Activated effector memory CD4-positive, alpha-beta T cell treated with anti-CD3 and anti-CD28 coated beads, Interleukin-2, amount 50 U/mL, for 16 hours (primary cell): ENCODE results near the gene SKIC8.
A peak's percentile ranks its signal among the peaks of the same experiment; 100 is the strongest.

Experiments used
- DNase-seq: peaks from one replicate; pipeline ENCODE4 v3.0.0-alpha.2; 2020

Gene SKIC8

DNA sequence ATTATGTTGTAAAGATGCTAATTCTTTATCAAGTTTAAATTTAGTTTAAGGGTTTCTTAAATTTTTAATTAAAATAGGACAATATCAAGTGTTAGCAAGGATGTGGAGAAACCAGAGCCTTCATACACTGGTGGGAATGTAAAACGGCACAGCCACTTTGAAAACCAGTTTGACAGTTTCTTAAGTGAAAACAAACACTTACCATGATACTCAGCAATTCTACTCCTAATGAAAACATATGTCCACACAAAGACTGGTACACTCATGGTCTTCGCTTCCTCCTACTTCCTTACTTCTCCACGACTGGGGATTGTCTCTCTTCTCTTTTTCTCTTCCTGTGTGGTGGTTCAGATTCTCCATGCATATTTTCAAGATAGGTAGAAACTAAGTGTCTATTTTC is 9.2 kb downstream of the SKIC8 start:
- no peak for DNase-seq

DNA sequence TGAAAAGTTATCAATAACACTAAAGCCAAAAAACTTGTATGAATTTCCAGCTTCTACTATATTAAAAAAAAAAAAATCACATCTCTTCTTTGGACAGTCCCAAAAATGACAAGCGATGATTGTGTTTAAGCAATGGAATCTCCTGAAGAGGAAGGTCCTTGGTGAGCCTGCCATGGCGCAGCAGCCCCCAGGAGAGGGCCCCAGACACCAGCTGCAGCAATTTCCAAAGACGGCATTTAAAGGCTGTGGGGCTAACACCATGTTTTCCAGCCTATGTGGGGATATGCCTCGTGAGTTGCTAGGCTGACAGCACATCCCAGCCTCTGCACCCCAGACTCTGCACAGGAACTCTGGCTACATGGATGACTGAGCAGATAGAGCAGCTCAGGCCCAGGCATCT is 14.7 kb downstream of the SKIC8 start:
- DNase-seq: no peak

DNA sequence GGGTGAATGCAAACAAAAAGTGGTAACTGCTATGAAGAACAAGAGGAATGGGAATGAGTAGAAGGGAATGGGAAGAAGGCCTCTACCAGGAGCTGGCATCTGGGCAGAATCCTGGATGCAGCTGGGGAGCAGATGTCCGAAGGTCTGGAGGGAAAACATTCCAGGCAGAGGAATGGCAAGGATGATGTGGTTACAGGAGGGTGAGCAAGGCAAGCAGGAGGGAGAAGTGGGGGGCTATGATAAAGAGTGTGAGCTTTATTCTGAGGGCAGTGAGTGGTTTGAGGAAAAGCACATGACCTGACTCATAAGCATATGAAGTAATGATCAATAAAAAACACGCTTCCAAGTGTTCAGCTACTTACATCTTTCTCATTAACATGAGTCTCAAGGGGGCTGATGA is 17.1 kb downstream of the SKIC8 start:
- no peak for DNase-seq

DNA sequence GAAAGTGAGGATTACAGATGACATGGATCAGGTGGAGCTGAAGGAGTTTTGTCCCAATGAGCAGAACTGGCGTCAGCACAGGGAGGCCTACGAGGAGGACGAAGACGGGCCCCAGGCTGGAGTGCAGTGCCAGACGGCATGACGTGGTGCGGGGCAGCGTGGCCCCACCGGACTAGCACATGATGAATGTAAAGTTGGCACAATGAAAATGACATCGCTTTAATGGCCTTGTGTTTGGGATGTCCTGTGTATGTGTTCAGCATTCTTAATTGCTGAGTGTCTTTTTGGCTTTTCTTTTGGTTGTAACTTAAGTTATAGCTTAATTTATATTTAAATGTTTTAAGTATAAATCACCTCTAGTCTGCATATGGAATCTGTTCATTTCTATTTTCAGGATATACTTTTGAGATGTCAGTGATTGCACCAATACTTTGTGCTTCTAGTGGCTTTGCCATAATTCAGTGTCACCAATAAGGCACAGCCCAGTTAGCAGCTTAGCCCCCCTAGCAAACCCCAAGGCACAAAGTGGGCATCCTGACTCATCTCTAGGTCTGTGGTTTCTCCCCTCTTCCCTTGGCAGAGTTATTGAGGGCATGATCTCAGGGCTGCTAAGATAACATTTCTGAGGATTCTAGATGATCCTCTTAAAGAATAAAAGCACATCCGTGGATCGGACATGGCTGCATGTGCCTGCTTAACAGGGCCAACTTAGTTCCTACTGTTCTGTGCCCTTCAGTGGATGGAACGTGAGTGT is 18.9 kb downstream of the SKIC8 start:
- no peak for DNase-seq

DNA sequence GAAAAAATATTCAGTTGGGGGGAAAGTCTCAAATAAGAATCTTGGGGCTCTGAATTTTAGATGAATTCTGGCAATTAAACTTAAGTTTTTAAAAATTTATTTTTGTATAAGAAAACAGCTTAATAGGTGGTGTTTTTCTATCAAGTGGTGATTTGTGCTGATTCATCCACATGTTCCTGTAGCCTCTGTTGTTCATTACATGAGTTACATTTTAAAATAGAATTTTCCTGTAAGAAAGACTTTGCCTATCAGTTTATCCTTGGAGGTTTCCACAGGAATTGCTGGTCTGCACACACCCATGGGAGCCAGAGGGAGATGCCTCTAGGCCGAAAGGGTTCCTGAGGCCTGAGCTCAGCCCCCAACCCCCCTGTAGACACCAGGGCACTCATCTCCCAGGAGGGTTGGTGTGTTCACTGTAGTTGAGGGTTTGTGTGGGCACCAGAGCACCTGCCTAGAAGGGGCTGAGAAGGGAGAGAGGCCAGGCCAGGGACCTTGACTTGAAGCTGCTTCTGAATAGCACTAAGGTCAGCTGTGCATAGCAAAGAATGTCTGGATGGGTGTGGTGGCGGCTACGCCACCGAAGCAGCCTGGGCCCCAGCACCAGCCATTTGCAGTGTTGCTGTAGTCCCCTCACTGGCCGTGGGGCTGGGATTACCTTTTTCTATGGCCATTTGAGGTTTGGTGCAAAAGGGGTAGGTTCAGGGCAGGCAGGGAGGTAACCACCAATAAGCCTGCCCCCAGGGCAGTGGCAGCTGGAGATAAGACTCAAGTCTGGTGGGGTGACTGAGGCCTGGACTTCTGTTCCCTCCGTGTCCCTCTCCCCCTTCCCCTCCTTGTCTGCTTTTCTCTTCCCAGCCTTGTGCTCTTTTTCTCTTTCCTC is 23.1 kb downstream of the SKIC8 start:
- no peak for DNase-seq

DNA sequence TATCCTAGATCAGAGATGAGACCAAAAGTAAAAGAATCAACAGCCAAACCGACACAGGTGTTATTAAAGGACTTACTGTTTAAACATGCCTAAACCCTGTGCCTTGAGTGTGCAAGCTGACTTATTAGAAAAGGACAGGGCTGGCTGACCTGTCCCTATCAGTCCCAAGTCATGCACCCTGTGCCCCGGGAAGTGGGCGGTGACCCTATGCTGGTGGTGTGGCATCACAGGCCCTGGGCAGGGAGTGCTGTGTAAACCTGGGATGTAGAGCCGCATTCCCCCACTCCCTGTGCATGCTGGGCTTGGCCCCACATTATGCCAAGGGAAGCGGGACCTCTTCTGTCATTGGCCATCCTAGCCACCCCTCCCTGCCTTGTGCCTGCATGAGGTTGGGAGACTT is 24.4 kb downstream of the SKIC8 start:
- no peak for DNase-seq

DNA sequence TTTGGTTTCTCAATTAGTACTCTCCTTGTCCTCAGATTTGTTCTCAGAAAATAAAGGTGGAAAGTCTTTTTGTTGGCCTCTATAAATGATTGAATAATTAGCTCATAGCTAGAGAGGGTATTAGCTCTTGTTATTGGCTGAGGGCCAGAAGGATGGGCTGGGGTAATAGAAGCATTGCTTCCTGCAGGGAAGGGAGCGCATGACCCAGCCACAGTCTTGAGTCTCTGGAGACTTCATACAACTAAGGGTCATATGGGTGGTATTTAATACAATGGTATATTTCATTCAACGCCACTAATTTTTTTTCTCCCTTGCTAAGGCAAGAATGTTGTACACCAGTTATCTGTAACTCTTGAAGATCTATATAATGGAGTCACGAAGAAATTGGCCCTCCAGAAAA is 26.6 kb downstream of the SKIC8 start:
- DNase-seq: no peak

DNA sequence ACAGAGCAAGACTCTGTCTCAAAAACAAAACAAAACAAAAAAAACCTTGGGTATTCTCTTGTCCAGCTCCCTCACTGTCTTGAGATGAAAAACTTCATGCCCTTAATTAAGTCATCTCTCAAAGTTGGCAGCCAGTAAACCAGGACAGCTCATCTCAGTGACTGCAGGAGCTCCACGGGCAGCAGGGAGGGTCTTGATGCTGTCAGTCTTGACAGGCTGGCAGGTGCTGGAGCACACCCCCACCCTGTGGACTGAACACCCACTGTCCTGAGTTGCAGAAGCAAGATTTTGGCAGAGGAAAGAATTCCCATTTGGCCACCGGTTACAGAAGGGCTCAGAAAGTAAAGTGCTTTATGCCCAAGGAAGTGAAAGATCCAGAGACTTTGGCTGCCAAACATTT is 27.1 kb downstream of the SKIC8 start:
- DNase-seq: no peak

DNA sequence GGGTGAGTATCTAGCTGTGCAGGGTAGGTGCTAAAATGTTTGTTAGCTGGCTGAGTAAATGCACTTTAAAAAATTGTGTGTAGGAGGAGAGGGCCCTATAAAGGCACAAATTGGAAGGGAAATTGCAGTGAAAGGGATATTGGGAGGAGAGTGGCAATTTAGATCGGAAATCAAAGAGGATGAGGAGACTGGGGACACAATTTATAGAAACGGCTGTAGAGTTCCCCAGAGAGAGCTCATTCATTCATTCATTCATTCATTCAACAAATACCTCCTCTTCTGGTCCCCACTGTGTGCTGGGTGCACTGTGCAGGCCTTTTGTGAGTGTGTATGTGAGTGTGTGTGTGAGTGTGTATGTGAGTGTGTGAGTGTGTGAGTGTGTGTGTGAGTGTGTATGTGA is 32.6 kb downstream of the SKIC8 start:
- no peak for DNase-seq

DNA sequence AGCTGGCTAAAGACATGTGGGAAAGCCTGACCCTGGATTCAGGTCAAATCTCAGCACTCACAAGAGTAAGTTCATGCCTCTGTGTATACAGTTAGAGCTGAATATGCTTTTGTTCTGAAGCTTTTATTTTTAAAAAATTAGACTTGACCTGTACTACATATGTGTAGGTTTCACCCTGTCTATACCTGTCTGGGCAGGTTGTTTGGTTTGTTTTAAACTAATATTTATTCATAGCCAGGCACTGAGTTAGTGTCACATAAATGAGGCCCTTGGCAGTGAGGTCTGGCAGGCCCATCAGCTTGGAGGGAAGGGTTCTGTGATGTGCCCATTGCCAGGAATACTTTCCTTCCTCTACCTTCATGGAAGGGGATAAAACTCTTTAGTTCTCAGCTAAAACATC is 33.2 kb downstream of the SKIC8 start:
- DNase-seq: no peak

DNA sequence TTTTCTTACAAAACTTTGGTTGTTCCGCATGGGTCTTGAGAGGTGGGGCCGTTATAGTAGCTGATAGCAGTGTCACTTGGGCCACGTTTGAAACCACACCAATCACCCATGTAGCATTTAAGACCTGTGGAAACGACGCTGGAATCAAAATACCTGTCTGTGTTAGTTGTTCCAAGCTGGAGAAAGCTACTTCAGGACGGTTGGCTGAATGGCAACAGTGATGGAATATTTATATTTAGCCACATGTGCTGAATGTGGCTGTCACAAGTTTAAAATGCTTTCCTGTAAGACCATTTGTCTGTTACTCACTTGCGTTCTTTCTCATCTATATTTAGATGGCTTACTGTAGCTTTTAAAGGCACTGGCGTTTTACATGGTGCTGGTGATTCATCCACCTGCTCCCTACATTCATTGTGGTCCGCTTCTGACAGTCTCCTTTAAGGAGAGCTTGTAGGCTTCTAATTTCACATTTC is 33.6 kb downstream of the SKIC8 start:
- no peak for DNase-seq

DNA sequence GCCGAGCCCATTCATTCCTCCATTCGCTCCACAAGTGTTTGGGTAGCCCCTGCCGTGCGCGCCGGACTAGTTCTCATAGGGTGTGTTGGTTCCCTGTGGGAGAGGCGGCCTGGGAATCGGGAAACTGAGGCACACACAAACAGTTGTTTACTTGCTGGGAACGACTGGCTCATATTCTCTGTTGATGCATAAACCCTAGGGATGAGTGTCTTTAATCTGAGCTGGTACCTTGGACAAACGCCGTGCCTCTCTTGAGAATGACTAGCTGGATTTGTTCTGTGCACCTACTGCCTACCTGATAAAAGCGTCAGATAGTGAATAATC is 34.3 kb downstream of the SKIC8 start:
- DNase-seq: no peak

DNA sequence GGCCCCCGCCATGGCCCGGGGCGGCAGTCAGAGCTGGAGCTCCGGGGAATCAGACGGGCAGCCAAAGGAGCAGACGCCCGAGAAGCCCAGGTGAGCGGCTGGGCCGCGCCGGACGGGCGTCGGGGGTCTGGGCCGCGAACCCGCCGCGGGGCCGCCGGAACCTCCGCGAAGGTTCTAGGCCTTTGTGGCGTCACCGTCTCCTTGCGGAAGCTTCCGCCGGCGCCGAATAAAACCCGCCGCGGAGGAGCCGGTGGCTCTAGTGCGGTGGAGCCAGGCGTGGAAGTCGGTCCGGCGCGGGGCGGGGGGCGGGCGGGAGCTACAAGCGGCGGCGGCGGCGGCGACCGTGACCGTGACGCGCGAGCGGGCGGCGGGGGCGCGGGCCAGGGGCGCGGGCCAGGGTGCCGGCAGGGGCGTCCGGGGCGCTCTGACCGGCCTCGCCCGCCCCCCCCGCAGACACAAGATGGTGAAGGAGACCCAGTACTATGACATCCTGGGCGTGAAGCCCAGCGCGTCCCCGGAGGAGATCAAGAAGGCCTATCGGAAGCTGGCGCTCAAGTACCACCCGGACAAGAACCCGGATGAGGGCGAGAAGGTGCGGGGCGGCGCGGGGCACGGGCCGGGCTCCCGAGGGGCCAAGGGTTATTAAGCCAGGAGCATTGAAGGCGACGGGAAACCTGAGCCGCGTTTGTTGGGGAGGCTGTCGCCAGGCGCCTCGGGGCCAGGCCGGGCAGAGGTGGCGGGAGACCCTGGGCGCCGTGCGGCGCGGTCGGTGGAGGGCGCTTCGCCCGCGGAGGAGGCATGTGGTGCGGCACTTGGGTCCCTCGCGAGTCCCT is 34.9 kb downstream of the SKIC8 start, which contains the start of gene DNAJA4:
Gene DNAJA4, plus strand, starts transcription at position 259 of the 833 bp plus-strand sequence. Its CDS starts 202 bp downstream, at position 461.
- peak; percentile 87 for DNase-seq

DNA sequence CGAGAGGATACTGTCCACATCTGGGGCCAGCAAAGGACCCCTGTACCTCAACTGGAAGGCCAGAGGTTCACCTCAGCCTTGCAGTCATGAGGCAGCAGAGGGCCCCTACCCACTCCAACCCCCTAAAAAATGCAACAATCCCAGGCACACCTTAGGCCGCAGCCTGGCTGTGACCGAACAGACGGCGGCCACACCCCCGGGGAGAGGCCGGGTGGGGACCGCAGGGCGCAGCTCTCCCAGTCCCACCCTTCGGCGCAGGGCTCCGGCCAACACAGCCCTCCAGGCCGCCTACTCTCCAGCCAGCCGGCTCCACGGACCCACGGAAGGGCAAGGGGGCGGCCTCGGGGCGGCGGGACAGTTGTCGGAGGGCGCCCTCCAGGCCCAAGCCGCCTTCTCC is 35.5 kb downstream of the SKIC8 start:
- no peak for DNase-seq

DNA sequence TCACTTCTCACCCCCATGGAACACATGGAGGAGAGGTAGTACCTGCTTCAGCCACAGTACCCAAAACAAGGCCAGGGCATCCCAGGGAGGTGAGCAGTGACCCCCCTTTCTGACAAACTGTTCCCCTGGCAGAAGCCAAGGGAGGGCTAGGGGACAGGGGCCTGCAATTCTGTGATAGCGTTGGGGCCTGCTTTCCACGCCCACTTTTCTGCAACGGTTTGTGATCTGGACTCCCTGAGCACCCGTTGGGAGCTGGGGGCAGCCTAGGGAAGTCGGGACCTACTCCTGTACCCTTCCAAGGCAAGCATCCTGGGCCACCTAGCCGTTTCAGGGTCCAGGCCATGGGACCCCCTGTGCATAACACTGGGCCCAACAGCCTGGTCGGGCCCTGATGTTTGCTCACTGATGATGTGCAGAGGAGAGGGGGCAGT is 36.0 kb downstream of the SKIC8 start:
- no peak for DNase-seq

DNA sequence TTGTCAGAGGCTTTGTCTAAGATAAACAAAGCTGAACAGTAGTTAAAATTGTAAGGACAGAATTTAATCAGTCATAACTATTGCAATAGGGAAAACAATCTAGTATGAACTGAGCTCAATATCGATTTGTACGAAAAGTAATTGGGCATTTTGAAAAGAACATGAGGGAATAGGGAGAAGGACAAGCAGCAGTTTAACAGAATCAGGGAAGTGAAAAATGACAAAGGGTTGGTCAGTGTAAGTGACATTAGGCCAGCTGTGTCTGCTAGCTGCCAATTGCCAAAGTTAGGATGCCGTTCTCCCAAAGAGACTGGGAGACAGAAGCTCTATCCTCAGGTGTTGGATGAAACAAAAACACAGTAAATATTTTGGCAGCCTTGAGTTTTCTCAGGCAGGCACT is 38.3 kb downstream of the SKIC8 start:
- DNase-seq: no peak

DNA sequence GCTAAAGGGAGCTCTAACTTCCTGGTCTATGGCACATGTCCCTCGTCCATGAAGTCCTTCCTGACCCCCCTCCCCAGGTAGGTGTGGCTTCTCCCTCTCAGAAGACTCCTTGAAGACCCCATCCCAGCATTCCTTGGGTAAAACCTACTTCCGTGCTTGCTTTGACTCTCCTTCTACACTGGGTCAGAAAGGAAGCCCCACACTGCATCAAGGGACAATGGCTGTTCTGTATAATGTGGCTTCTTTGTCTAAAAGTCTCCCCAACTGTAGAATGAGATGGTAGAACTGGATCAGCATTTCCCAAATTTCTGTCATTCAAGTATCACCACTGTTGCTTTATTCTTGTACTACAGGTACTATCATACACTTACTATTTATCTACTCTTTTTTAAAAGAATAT is 38.9 kb downstream of the SKIC8 start:
- no peak for DNase-seq

DNA sequence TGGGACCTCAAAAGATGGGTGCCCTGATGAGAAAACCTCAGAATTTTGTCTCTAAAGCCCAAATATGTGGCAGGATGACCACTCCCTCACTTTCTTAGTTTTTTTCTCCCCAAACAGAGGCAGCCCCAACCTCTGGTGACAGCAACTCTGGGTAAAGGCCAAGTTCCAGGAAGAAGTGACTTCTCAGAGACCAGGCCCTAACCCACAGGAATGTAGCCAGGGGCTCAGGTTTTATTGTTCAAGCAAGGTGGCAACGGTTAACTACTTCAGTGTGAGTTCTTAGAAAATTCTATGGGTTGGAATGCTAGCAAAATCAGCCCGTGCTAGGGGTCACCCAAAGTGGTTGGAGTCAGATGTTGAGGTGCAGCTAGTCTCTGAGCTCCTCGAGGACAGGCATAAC is 40.2 kb downstream of the SKIC8 start:
- no peak for DNase-seq

DNA sequence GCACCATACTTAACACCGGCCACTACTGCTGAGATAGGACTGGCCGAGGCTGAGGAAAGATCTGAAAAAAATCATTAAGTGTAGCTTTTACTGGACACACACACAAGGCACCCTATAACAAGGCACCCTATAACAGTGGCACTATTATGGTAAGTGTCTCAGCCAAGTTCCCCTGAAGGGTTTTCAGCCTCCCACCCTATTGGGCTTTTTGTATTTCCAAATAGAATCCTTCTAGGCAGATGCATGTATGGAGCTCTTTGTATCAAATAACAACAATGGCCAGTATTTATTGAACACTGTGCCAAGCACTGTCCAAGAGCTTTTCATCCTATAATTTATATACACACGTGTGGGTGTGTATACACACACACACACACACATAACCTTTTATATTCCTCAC is 41.7 kb downstream of the SKIC8 start:
- no peak for DNase-seq

DNA sequence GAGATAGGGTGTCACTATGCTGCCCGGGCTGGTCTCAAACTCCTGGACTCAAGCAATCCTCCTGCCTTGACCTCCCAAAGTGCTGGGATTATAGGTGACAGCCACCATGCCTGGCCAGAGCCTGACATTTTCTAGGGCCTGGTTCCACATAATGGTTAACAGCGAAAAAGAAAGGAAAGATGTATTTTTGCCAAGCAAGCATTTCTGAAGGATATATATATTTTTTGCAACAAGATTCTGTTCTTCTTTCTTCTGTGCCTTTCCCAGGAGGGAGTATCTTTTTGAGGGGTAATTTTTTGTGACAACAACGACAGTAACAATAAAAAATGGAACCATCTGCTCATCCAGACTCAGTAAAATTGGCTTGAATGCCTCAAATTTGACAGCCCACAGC is 43.4 kb downstream of the SKIC8 start:
- no peak for DNase-seq

DNA sequence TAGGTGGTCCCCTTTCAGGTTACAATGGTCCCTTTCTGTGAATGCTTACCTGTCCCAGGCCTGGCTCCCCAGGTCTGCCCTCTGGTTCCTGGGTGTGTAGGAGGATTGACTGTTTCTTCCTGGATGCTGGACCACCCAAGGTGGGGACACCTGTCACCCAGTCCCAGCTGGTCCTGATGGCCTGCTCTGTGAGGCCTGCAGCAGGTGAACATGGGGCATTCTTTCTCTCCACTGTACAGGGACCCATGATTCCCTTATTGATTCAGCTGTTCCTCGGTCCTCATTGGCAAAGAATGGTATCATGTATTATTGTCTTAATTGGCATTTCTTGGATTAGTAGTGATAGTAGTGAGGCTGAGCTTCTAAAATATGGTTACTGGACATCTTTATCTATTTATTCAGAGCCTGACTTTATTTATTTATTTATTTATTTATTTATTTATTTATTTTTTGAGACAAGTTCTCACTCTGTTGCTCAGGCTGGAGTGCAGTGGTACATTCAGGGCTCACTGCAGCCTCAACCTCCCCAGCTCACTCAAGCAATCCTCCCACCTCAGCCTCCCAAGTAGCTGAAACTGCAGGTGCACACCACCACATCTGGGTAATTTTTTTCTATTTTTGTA is 43.9 kb downstream of the SKIC8 start:
- DNase-seq: no peak

DNA sequence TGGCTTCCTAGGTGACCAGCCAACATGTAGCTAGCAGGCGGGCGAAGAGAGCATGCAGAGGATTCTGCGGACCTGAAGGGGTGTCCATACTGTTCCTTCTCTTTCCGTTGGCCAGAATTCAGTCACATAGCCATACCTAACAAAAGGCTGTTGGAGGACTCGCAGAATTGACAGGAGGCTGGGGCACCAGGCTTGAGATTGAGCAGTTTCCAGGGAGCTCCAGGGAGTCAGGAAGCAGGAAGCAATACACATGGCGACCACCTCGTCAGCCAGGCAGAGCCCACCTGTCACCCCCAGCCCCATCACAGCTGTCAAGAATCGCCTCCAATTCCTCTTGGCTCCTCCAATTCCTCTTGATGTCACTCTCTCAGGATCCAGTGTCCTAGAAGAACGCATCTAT is 48.3 kb downstream of the SKIC8 start:
- DNase-seq: no peak

DNA sequence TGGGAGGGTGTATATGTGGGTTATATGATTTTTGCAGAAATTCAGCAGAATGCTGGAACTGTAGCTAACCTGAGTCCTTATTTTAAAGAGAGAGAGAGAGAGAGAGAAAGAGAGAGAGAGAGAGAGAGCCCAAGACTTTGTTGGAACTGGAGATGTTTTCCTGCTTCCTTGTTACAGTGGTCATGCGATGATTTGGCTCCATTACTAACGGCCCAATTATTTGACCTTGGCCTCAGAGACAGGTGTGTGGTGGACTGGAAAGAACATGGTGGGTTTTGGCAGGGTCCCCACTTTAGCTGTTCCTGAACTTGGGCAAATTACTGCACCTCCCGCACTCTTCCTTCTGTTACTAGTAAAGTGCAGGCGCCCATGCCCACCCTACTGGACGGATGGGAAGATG is 50.3 kb downstream of the SKIC8 start:
- DNase-seq: no peak
